Epithelial cell of prostate (primary cell): Measurements from ENCODE around the gene GORASP2.

Experiments used
- DNase-seq: peaks from one replicate; pipeline ENCODE4 v3.0.0-alpha.2; 2011; ENCODE audit warnings: low read depth, low spot score
- H3K27ac ChIP-seq: fragments of 450-650 bp; 2 replicates; pipeline ENCODE4 v1.5.1; 2017; ENCODE audit warnings: mild to moderate bottlenecking

The GORASP2 gene

GRCh38 chr2:170922634-170923494 is 6.2 kb upstream of the GORASP2 start:
- H3K27ac ChIP-seq, result no peak overlapping the region
- DNase-seq, result no peak

- no peak overlapping the region for H3K27ac ChIP-seq
- no peak for DNase-seq
Observed at GRCh38 chr2:170923799-170924198, 5.3 kb upstream of the GORASP2 start.

GRCh38 chr2:170924969-170925368 is 4.1 kb upstream of the GORASP2 start:
- no peak for DNase-seq

GRCh38 chr2:170925923-170926322 is 3.1 kb upstream of the GORASP2 start:
- no peak for DNase-seq
- no peak overlapping the region for H3K27ac ChIP-seq

More at GRCh38 chr2:170924969-170925368, 4.1 kb upstream of the GORASP2 start:
- no peak overlapping the region for H3K27ac ChIP-seq

GRCh38 chr2:170926743-170927297 is 2.2 kb upstream of the GORASP2 start:
- no peak for DNase-seq
- no peak overlapping the region for H3K27ac ChIP-seq

GRCh38 chr2:170928036-170928823 is 823 bp upstream of the GORASP2 start:
- peak overlapping the region; percentile 87 for H3K27ac ChIP-seq
- DNase-seq, result no peak

GRCh38 chr2:170929686-170930050 is 615 bp downstream of the GORASP2 start:
- DNase-seq, result no peak

GRCh38 chr2:170930131-170930990 is 1.3 kb downstream of the GORASP2 start:
- no peak for DNase-seq
- peak overlapping the region; percentile 87 for H3K27ac ChIP-seq

More at GRCh38 chr2:170929686-170930050, 615 bp downstream of the GORASP2 start:
- H3K27ac ChIP-seq, result peak overlapping the region; percentile 87

GRCh38 chr2:170930991-170931266 is 1.9 kb downstream of the GORASP2 start:
- no peak for DNase-seq
- H3K27ac ChIP-seq, result peak overlapping the region; percentile 87

- H3K27ac ChIP-seq, result no peak overlapping the region
- DNase-seq, result no peak
Observed at GRCh38 chr2:170932166-170932565, 3.1 kb downstream of the GORASP2 start.

- no peak for DNase-seq
- no peak overlapping the region for H3K27ac ChIP-seq
Observed at GRCh38 chr2:170932948-170933347, 3.9 kb downstream of the GORASP2 start.

- DNase-seq, result no peak
- H3K27ac ChIP-seq, result no peak overlapping the region
Observed at GRCh38 chr2:170937709-170938379, 8.8 kb downstream of the GORASP2 start.

- H3K27ac ChIP-seq, result no peak overlapping the region
- no peak for DNase-seq
Observed at GRCh38 chr2:170940066-170940465, 11.0 kb downstream of the GORASP2 start.

- no peak for DNase-seq
- H3K27ac ChIP-seq, result no peak overlapping the region
Observed at GRCh38 chr2:170942615-170943014, 13.6 kb downstream of the GORASP2 start.

- H3K27ac ChIP-seq, result no peak overlapping the region
- DNase-seq, result no peak
Observed at GRCh38 chr2:170943041-170943440, 14.0 kb downstream of the GORASP2 start.

GRCh38 chr2:170943596-170943995 is 14.5 kb downstream of the GORASP2 start:
- DNase-seq, result no peak
- H3K27ac ChIP-seq, result no peak overlapping the region

GRCh38 chr2:170944545-170944944 is 15.5 kb downstream of the GORASP2 start:
- no peak for DNase-seq

GRCh38 chr2:170949415-170949814 is 20.4 kb downstream of the GORASP2 start:
- H3K27ac ChIP-seq, result no peak overlapping the region
- DNase-seq, result no peak

More at GRCh38 chr2:170944545-170944944, 15.5 kb downstream of the GORASP2 start:
- no peak overlapping the region for H3K27ac ChIP-seq

GRCh38 chr2:170950221-170950761 is 21.2 kb downstream of the GORASP2 start:
- no peak for DNase-seq
- H3K27ac ChIP-seq, result no peak overlapping the region
